Liver (tissue), 9 donors: ENCODE data around the gene ROPN1B. TPM values are rescaled to one million over a fixed set of nuclear protein-coding genes. Genes with fewer than 3 reads are reported as not detected.

ENCODE experiments used
- DNase-seq: peaks from one replicate; pipeline ENCODE4 v3.0.0-alpha.2; 2017; ENCODE audit warnings: low spot score
- H3K27ac ChIP-seq, 2 donors: one replicate each; pipeline ENCODE4 v1.7.0; 2013; ENCODE audit warnings: inconsistent platforms in 2 of 2, low read length in 2 of 2, control low read depth in 1 of 2, low read depth in 1 of 2, mild to moderate bottlenecking in 1 of 2
- H3K27me3 ChIP-seq, 4 donors: one replicate each; pipeline versions ENCODE4 v1.6.1 to v1.7.0; 2013; ENCODE audit warnings: low read length in 3 of 4, inconsistent platforms in 1 of 4, mild to moderate bottlenecking in 1 of 4, moderate library complexity in 1 of 4; ENCODE audit not compliant: control insufficient read depth in 4 of 4, insufficient read depth in 4 of 4
- H3K36me3 ChIP-seq, 4 donors: one replicate each; pipeline versions ENCODE4 v1.6.1 to v1.7.0; 2013; ENCODE audit warnings: low read length in 3 of 4, mild to moderate bottlenecking in 3 of 4, low read depth in 1 of 4, moderate library complexity in 1 of 4; ENCODE audit not compliant: control insufficient read depth in 4 of 4, insufficient read depth in 3 of 4
- H3K4me1 ChIP-seq, 4 donors: one replicate each; pipeline versions ENCODE4 v1.6.1 to v1.7.0; 2013; ENCODE audit warnings: low read length in 3 of 4, mild to moderate bottlenecking in 3 of 4, moderate library complexity in 1 of 4; ENCODE audit not compliant: control insufficient read depth in 4 of 4, insufficient read depth in 4 of 4
- H3K4me3 ChIP-seq, 3 donors: one replicate each; pipeline versions ENCODE4 v1.6.1 to v1.7.0; 2013; ENCODE audit warnings: low read length in 3 of 3, control low read depth in 1 of 3, low read depth in 1 of 3, mild to moderate bottlenecking in 1 of 3
- H3K9ac ChIP-seq, 2 donors: one replicate each; pipeline ENCODE4 v1.7.0; 2013; ENCODE audit warnings: low read length in 2 of 2, mild to moderate bottlenecking in 2 of 2, moderate library complexity in 2 of 2, control low read depth in 1 of 2, low read depth in 1 of 2
- H3K9me3 ChIP-seq, 4 donors: one replicate each; pipeline versions ENCODE4 v1.6.1 to v1.7.0; 2013; ENCODE audit warnings: low read length in 3 of 4; ENCODE audit not compliant: control insufficient read depth in 4 of 4
- ATF3 ChIP-seq: IDR thresholded peaks from 2 replicates; pipeline ENCODE4 v1.6.1; 2016; ENCODE audit warnings: antibody characterized with exemption
- CTCF ChIP-seq: fragments of 150-350 bp; IDR thresholded peaks from 2 replicates; pipeline ENCODE4 v1.5.1; 2017; ENCODE audit warnings: improper control_type of control experiment, low read depth, low read length; ENCODE audit not compliant: missing input control
- EGR1 ChIP-seq, 2 donors: IDR thresholded peaks; 2 replicates each; pipeline ENCODE4 v1.6.1; 2016 to 2018; ENCODE audit warnings: antibody characterized with exemption in 2 of 2, low read depth in 2 of 2
- FOXA1 ChIP-seq: IDR thresholded peaks from 2 replicates; pipeline ENCODE4 v1.6.1; 2016; ENCODE audit warnings: antibody characterized with exemption
- FOXA2 ChIP-seq: IDR thresholded peaks from 2 replicates; pipeline ENCODE4 v1.6.1; 2016; ENCODE audit warnings: antibody characterized with exemption
- GABPA ChIP-seq, 2 donors: IDR thresholded peaks in 1 of 2; conservative IDR thresholded peaks in 1 of 2; 2 replicates each; pipeline ENCODE4 v1.6.1; 2016; ENCODE audit warnings: antibody characterized with exemption in 2 of 2, mild to moderate bottlenecking in 1 of 2, moderate library complexity in 1 of 2
- HNF4A ChIP-seq, 2 donors: conservative IDR thresholded peaks; 2 replicates each; pipeline ENCODE4 v1.6.1; 2016; ENCODE audit warnings: antibody characterized with exemption in 2 of 2, mild to moderate bottlenecking in 2 of 2
- HNF4G ChIP-seq: IDR thresholded peaks from 2 replicates; pipeline ENCODE4 v1.6.1; 2016; ENCODE audit warnings: antibody characterized with exemption
- JUND ChIP-seq, 2 donors: IDR thresholded peaks; 2 replicates each; pipeline ENCODE4 v1.6.1; 2016; ENCODE audit warnings: antibody characterized with exemption in 2 of 2
- MAX ChIP-seq: IDR thresholded peaks from 2 replicates; pipeline ENCODE4 v1.6.1; 2016; ENCODE audit warnings: antibody characterized with exemption
- NR2F2 ChIP-seq: IDR thresholded peaks from 2 replicates; pipeline ENCODE4 v1.6.1; 2016; ENCODE audit warnings: antibody characterized with exemption
- RAD21 ChIP-seq, 2 donors: IDR thresholded peaks; 2 replicates each; pipeline ENCODE4 v1.6.1; 2016; ENCODE audit warnings: antibody characterized with exemption in 2 of 2, mild to moderate bottlenecking in 2 of 2
- REST ChIP-seq: IDR thresholded peaks from 2 replicates; pipeline ENCODE4 v1.6.1; 2016; ENCODE audit warnings: antibody characterized with exemption, mild to moderate bottlenecking
- RXRA ChIP-seq, 2 donors: IDR thresholded peaks; 2 replicates each; pipeline ENCODE4 v1.6.1; 2017 to 2018; ENCODE audit warnings: antibody characterized with exemption in 2 of 2, mild to moderate bottlenecking in 1 of 2
- SP1 ChIP-seq: IDR thresholded peaks from 2 replicates; pipeline ENCODE4 v1.6.1; 2018; ENCODE audit warnings: antibody characterized with exemption, mild to moderate bottlenecking
- TAF1 ChIP-seq: conservative IDR thresholded peaks from 2 replicates; pipeline ENCODE4 v1.6.1; 2016; ENCODE audit warnings: antibody characterized with exemption, mild to moderate bottlenecking
- YY1 ChIP-seq: IDR thresholded peaks from 2 replicates; pipeline ENCODE4 v1.6.1; 2016; ENCODE audit warnings: antibody characterized with exemption, mild to moderate bottlenecking
- ZBTB33 ChIP-seq: IDR thresholded peaks from 2 replicates; pipeline ENCODE4 v1.6.1; 2016; ENCODE audit warnings: antibody characterized with exemption
- WGBS: extraction: QIAGEN DNeasy Blood & Tissue Kit; methylation state at CpG from one replicate; pipeline ENCODE4 v1.1.7; 2013; 5-methylcytosine and 5-hydroxymethylcytosine counted together
- polyA plus RNA-seq, 2 donors: library from polyadenylated mRNA; stranded (reverse) in 1 of 2; unstranded in 1 of 2; fragments of 200-250 nt in 1 of 2; fragments of >200 nt in 1 of 2; fragmentation: Nextera tagmentation in 1 of 2; extraction: Ambion mirVana in 1 of 2; gene quantifications; one replicate each; pipeline versions ENCODE4 v1.2.1 to v1.2.3, GENCODE V29; 2013 to 2015
- total RNA-seq, 2 donors: library from RNA; depleted of rRNA; stranded (reverse); fragments of >200 nt; gene quantifications; one replicate each; pipeline ENCODE4 v1.2.3, GENCODE V29; 2014
- donor health status: healthy.
- donor health status: healthy.
- donor health status: healthy.
- donor health status: healthy.
- donor health status: healthy.

ROPN1B gene
- total and polyA plus RNA-seq, 4 donors, result 0.69 to 0.84 (median 0.72) TPM; not detected in 1

GRCh38 chr3:126021224-126021623 is 52.2 kb downstream of the ROPN1B start:
- 94% methylated on average over 5 of the region's 5 CpGs for WGBS
- no peak overlapping the region for H3K4me3 ChIP-seq
- DNase-seq, result no peak
- H3K36me3 ChIP-seq, result no peaks in the 10 kb centered on the region
- H3K4me1 ChIP-seq, result no peaks in the 10 kb centered on the region
- no peak overlapping the region for H3K27ac ChIP-seq
- TF ChIP-seq YY1 (no peak), SP1 (no peak), CTCF (no peak), EGR1 (IDR thresholded peaks at IDR 0.05; ENCODE audit: low read depth in 2 of 2) (no peak), GABPA (IDR thresholded peaks at IDR 0.05 in 1 of 2, conservative IDR thresholded peaks at IDR 0.05 in 1 of 2) (no peak), RXRA (IDR thresholded peaks at IDR 0.05) (no peak), TAF1 (no peak), HNF4G (no peak), JUND (IDR thresholded peaks at IDR 0.05) (no peak), ATF3 (no peak), NR2F2 (no peak), REST (no peak), FOXA1 (no peak), HNF4A (conservative IDR thresholded peaks at IDR 0.05) (no peak), RAD21 (IDR thresholded peaks at IDR 0.05) (no peak), MAX (no peak), FOXA2 (no peak), ZBTB33 (no peak)
- H3K9me3 ChIP-seq, result no peaks in the 10 kb centered on the region
- H3K9ac ChIP-seq, result no peak overlapping the region
- H3K27me3 ChIP-seq, result no peaks in the 10 kb centered on the region

- Histone ChIP-seq H3K9me3 (no peaks in the 10 kb centered on the region), H3K4me3 (no peak overlapping the region), H3K36me3 (no peaks in the 10 kb centered on the region), H3K9ac (no peak overlapping the region), H3K27me3 (no peaks in the 10 kb centered on the region), H3K27ac (no peak overlapping the region), H3K4me1 (no peaks in the 10 kb centered on the region)
- WGBS, result 100% methylated on average over 1 of the region's 1 CpG
- DNase-seq, result no peak
- TF ChIP-seq RXRA (IDR thresholded peaks at IDR 0.05) (no peak), RAD21 (IDR thresholded peaks at IDR 0.05) (no peak), EGR1 (IDR thresholded peaks at IDR 0.05; ENCODE audit: low read depth in 2 of 2) (no peak), FOXA1 (no peak), HNF4A (conservative IDR thresholded peaks at IDR 0.05) (no peak), ZBTB33 (no peak), SP1 (no peak), REST (no peak), HNF4G (no peak), FOXA2 (no peak), ATF3 (no peak)
Measured at GRCh38 chr3:126021702-126022101, 52.7 kb downstream of the ROPN1B start.
